ENCODE data around the gene TTI1.

TTI1 gene

DNA sequence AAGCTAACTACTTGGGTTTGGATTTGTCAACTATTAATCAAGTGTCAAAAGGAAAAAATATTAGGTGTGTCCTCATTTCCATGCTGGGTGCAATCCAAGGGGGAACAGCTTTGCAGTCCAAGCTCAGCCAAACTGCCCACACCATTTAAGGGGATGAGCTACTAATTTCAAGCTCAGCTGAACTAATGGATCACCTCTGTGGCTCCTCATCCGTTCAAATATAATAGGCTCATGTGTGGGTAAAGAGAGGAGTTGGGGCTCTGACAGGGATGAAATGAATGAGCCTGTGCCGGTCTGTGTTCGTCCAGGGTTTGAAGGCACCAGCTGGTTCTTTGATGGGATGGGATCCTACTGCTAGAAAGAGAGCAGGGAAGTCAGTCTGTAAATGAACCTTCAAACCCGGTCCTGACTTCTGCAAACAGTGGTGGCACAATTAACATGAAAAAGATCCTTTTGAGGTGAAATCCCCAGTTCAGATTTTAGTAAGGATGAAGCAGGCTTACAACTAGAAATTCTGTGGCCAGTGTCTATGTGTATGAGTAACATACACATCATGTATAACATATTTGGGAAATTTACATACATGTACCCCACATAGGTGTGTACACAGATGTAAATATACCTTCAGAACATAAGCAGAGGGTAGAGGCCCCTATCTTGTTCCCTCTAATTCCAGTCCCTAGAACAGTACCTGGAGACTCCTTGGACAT, 41.9 kb downstream of the TTI1 start:
- H3K4me3 ChIP-seq (ENCODE audit: low read length): no peak overlapping the region
- TF ChIP-seq, protein P1, sequence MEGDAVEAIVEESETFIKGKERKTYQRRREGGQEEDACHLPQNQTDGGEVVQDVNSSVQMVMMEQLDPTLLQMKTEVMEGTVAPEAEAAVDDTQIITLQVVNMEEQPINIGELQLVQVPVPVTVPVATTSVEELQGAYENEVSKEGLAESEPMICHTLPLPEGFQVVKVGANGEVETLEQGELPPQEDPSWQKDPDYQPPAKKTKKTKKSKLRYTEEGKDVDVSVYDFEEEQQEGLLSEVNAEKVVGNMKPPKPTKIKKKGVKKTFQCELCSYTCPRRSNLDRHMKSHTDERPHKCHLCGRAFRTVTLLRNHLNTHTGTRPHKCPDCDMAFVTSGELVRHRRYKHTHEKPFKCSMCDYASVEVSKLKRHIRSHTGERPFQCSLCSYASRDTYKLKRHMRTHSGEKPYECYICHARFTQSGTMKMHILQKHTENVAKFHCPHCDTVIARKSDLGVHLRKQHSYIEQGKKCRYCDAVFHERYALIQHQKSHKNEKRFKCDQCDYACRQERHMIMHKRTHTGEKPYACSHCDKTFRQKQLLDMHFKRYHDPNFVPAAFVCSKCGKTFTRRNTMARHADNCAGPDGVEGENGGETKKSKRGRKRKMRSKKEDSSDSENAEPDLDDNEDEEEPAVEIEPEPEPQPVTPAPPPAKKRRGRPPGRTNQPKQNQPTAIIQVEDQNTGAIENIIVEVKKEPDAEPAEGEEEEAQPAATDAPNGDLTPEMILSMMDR (IDR thresholded peaks at IDR 0.05; ENCODE audit: insufficient read depth, low read depth, low read length, missing control alignments): no peak
- DNase-seq (ENCODE audit: low read depth): no peak

DNA sequence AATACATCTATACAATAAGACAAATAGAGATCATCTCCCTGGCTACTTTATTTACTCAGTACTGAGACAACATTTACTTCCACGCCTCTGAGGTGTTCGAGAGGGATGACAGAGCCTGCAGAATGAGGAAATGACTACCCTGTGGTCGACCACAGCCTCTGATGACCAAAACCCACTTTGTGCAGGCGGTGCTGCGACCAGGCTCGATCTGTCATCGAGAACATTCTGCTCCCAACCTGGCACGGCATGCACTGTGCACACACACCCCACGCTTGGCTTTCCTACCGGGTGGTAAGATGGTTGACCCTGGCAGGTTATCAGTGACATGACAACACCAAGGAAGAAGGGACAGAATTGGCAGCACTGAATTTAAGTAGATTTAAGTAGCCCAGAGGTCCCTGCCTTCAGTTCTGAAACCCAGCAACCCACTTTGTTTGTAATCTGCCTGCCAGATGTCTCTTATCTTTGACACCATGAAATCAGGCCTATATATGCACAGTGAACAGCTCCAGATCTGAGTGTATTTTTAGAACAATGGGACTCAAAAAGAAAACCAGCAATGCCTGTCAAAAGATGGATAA, 42.6 kb downstream of the TTI1 start:
- TF ChIP-seq, protein P1 (IDR thresholded peaks at IDR 0.05; ENCODE audit: insufficient read depth, low read depth, low read length, missing control alignments): no peak
- peak; percentile 92 for DNase-seq (ENCODE audit: low read depth)
- H3K4me3 ChIP-seq (ENCODE audit: low read length): no peak overlapping the region

DNA sequence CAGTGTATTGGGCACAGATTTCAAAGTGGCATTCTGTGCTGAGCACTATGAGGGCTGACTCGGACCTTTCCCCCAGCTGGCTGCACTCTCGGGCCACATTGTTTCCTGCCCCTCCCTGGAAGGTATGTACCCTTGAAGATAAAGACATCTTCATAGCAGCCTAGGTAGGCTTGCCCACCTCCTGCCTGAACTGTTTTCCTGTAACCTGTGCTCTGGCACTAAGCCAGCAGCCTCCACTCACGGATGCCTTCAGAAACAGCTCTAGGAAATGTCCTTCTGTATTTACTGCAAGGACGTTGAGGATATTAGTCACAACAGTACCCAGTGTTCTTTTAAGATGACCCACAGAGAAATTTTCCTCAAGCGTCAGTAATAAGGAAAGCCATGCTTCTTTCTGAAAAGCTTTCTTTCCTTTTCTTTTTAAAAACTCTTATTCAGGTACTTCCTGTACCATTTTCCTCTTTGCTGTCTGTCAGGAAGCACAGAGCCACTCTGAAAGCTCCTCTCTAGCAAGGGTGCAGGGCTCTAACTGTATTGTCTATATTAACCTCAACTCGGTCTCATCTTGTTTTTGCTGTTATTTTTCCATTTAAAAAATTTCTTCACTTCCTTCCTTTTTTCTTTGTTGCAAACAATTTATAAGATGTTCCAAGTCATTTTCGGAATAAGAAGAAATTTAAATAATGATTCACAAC, 43.5 kb downstream of the TTI1 start:
- TF ChIP-seq, protein P1 (IDR thresholded peaks at IDR 0.05; ENCODE audit: insufficient read depth, low read depth, low read length, missing control alignments): no peak
- H3K4me3 ChIP-seq (ENCODE audit: low read length): no peak overlapping the region
- DNase-seq (ENCODE audit: low read depth): peak; percentile 47

DNA sequence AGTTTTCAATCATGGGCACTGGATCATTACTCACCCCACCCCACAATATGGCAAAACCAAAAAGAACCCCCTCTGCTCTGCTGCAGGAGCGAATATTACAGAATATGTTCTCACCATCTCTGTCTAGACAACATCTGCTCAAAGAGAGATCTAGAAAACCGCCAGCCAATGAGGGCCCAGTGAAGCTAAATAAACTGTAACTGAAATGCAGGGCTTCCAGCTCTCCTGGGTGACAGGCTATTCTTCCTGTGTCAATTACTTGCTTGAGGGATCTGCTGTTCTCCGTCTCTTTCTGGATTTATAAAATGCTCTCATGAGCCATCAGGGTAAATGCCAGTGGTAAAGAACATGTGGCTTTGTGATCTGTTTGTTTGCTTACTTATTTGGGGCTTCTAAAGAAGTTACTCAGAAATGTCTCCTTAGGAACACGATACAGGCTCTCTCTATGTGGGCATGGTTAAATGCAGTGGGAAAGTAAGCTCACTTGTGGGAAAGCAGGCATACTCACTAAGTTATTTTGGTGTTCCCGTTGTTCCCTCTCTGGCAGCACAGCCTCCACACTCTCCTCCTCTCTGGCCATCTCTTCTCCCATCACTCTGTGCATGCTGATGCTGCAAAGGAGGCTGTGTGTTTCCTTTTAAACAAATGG, 44.8 kb downstream of the TTI1 start:
- no peak overlapping the region for H3K4me3 ChIP-seq (ENCODE audit: low read length)
- no peak for DNase-seq (ENCODE audit: low read depth)
- TF ChIP-seq, protein P1 (IDR thresholded peaks at IDR 0.05; ENCODE audit: insufficient read depth, low read depth, low read length, missing control alignments): no peak

DNA sequence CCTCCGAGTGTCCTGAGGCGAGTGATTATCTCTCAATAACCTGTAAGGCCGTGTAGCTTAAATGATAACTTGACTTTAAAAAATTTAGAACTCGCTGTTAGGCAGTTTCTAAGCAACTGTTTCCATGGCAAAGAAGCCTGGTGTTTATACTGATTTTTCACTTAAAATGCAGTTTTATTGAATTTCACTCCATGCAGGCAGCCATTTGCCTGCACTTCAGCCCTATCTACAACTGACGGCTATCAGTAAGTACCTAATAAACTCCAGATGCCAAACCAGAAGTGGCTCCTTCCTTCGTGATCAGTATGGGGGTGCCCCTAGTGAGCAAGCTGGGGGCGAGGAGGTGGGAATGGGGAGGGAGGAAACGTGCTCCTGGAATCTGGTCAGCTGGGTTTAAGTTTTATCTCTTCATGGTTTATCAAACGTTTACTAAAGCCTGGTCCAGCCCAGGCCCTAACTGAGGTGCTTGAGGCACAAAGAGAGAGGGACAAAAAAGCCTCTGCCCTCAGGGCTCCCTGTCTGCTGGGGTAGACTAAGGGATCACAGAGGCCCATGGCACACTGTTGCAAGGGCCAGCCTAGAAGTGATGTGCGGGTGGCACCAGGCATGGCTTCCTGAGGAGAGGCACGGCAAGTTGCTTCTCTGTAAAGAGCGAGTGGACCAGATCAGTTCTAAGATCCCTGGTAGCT, 45.5 kb downstream of the TTI1 start:
- no peak overlapping the region for H3K4me3 ChIP-seq (ENCODE audit: low read length)
- no peak for DNase-seq (ENCODE audit: low read depth)
- TF ChIP-seq, protein P1 (IDR thresholded peaks at IDR 0.05; ENCODE audit: insufficient read depth, low read depth, low read length, missing control alignments): no peak

DNA sequence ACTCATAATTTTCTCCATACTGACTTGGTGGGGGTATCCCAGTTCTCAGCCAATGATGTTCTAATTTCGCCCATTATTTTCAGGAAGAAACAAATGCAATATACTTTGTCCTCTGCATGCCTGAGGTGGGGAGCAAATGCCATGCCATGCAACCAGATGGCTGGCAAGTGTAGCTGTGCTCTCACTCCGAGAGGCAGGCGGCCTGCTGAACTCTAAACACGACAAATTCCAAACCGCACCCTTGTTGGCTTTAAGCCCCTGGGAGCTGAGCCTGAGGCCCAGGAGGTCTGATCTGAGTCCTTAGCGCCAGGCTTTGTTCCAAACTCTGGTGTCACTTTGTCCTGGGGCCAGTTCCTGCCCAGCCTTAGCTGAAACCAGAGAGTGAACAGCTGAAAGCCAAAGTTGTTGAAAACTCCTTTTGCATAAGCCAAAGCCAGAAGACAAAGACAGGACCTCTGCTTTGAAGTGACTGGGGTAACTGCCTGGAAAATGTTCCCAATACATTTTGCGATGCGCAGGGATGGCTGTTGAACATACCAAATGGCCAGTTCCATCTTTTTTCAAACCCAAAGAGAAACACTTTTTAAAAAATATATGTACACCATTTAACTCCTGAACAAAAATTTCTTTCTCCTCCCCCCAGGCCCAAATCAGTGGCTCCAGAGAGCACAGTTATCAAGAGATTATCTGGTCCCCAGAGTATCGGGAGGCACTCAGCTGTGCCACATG, 46.2 kb downstream of the TTI1 start:
- H3K4me3 ChIP-seq (ENCODE audit: low read length): no peak overlapping the region
- TF ChIP-seq, protein P1 (IDR thresholded peaks at IDR 0.05; ENCODE audit: insufficient read depth, low read depth, low read length, missing control alignments): no peak
- no peak for DNase-seq (ENCODE audit: low read depth)

Measured in epithelial cell of esophagus (primary cell).